SK-N-SH treated with all-trans-retinoic acid at 6 μM for 48 hours (cell line): ENCODE measurements around the gene GAGE12J.

Source experiments
- ATAC-seq: fragments of 200-7000 bp; cut with Tn5 transposase; 3 replicates; pipeline ENCODE4 v1.9.1; 2020; ENCODE audit warnings: mild to moderate bottlenecking, moderate library complexity
- ARNTL ChIP-seq: fragments of 450-650 bp; formaldehyde crosslinking; IDR thresholded peaks from 2 replicates; pipeline ENCODE4 v1.5.0; 2020; ENCODE audit warnings: low read depth, mild to moderate bottlenecking, moderate library complexity, borderline replicate concordance
- BACH2 ChIP-seq: fragments of 250-450 bp; sonication (Bioruptor Pico); IDR thresholded peaks from 2 replicates; pipeline ENCODE4 v1.9.0; 2021; ENCODE audit warnings: mild to moderate bottlenecking, borderline replicate concordance
- ESRRG ChIP-seq: fragments of 250-450 bp; sonication (Bioruptor Pico); IDR thresholded peaks from 2 replicates; pipeline ENCODE4 v1.6.1; 2021; ENCODE audit warnings: mild to moderate bottlenecking
- GLIS3 ChIP-seq: fragments of 250-450 bp; sonication (Bioruptor Pico); IDR thresholded peaks from 2 replicates; pipeline ENCODE4 v1.5.0; 2020; ENCODE audit warnings: mild to moderate bottlenecking, moderate library complexity
- RARB ChIP-seq: fragments of 250-450 bp; sonication (Bioruptor Pico); IDR thresholded peaks from 2 replicates; pipeline ENCODE4 v1.8.0; 2021; ENCODE audit warnings: mild to moderate bottlenecking, moderate library complexity
- SNAI2 ChIP-seq: fragments of 250-450 bp; sonication (Bioruptor Pico); IDR thresholded peaks from 2 replicates; pipeline ENCODE4 v1.5.0; 2020; ENCODE audit warnings: mild to moderate bottlenecking, moderate library complexity
- TOX ChIP-seq: fragments of 250-450 bp; sonication (Bioruptor Pico); IDR thresholded peaks from 2 replicates; pipeline ENCODE4 v1.8.0; 2021; ENCODE audit warnings: mild to moderate bottlenecking, moderate library complexity, borderline replicate concordance
- ZFP3 ChIP-seq: fragments of 250-450 bp; sonication (Bioruptor Pico); IDR thresholded peaks from 2 replicates; pipeline ENCODE4 v1.5.0; 2020; ENCODE audit warnings: mild to moderate bottlenecking, moderate library complexity
- ZFP30 ChIP-seq: fragments of 450-650 bp; formaldehyde crosslinking; IDR thresholded peaks from 2 replicates; pipeline ENCODE4 v1.5.0; 2022; ENCODE audit warnings: mild to moderate bottlenecking, moderate library complexity
- ZNF565 ChIP-seq: fragments of 450-650 bp; formaldehyde crosslinking; conservative IDR thresholded peaks from 2 replicates; pipeline ENCODE4 v1.5.0; 2020; ENCODE audit warnings: low read depth, mild to moderate bottlenecking, moderate library complexity
- ZNF70 ChIP-seq: fragments of 450-650 bp; formaldehyde crosslinking; IDR thresholded peaks from 2 replicates; pipeline ENCODE4 v1.5.0; 2020; ENCODE audit warnings: mild to moderate bottlenecking, moderate library complexity
- ZNF8 ChIP-seq: fragments of 450-650 bp; formaldehyde crosslinking; IDR thresholded peaks from 2 replicates; pipeline ENCODE4 v1.5.0; 2020; ENCODE audit warnings: mild to moderate bottlenecking, moderate library complexity
- TF ChIP-seq, protein P1 (sequence below): fragments of 250-450 bp; sonication (Bioruptor Pico); IDR thresholded peaks from 2 replicates; pipeline ENCODE4 v1.5.1; 2021; ENCODE audit warnings: mild to moderate bottlenecking, moderate library complexity
- TF ChIP-seq, protein P2 (sequence below): fragments of 250-450 bp; sonication (Bioruptor Pico); IDR thresholded peaks from 2 replicates; pipeline ENCODE4 v1.5.0; 2020; ENCODE audit warnings: mild to moderate bottlenecking, moderate library complexity
- TF ChIP-seq, protein P3 (sequence below): fragments of 250-450 bp; sonication (Bioruptor Pico); IDR thresholded peaks from 2 replicates; pipeline ENCODE4 v1.5.1; 2020; ENCODE audit warnings: low read depth, mild to moderate bottlenecking, moderate library complexity
- TF ChIP-seq, protein P4 (sequence below): fragments of 250-450 bp; sonication (Bioruptor Pico); IDR thresholded peaks from 2 replicates; pipeline ENCODE4 v1.8.0; 2021; ENCODE audit warnings: low read depth, mild to moderate bottlenecking, moderate library complexity, borderline replicate concordance
- TF ChIP-seq, protein P5 (sequence below): fragments of 250-450 bp; sonication (Bioruptor Pico); IDR thresholded peaks from 2 replicates; pipeline ENCODE4 v1.8.0; 2020; ENCODE audit warnings: mild to moderate bottlenecking, moderate library complexity, borderline replicate concordance

GAGE12J gene

DNA sequence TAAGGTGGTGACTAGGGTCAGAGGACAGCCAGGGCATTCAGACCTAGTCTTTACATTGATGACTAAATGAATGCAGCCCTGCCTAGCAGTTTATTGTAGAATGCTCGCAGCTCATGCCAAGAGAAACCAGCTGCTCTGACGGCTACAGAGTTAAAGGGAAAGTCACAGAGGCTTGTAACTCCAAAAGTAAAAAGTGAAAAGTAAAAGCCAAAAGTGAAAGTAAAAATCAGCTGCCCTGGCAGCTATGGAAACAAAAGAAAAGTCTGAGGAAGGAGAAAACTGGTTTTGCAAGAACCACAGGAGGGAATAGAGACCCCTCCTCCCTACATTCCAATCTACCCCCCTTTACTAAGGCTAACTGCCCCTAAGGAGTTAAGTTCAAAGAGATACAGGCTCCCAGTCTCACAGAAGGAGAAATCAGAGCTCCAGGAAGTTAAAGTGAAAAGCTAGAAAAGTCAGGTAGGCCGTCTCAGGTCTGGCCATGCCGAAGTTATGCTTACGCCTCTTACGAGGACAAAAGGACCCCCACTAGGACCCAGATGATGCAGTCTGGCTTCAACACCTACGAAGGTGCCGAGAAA lies 12.3 kb upstream of the GAGE12J start:
- peak; percentile 59 for ATAC-seq
- TF ChIP-seq ZFP3 (CRISPR knock-in tag) (no peak), ESRRG (CRISPR knock-in tag) (no peak), TOX (CRISPR knock-in tag) (no peak), ZNF8 (CRISPR knock-in tag) (no peak), BACH2 (CRISPR knock-in tag) (no peak), RARB (CRISPR knock-in tag) (no peak), GLIS3 (CRISPR knock-in tag) (no peak)
- TF ChIP-seq, protein P1, sequence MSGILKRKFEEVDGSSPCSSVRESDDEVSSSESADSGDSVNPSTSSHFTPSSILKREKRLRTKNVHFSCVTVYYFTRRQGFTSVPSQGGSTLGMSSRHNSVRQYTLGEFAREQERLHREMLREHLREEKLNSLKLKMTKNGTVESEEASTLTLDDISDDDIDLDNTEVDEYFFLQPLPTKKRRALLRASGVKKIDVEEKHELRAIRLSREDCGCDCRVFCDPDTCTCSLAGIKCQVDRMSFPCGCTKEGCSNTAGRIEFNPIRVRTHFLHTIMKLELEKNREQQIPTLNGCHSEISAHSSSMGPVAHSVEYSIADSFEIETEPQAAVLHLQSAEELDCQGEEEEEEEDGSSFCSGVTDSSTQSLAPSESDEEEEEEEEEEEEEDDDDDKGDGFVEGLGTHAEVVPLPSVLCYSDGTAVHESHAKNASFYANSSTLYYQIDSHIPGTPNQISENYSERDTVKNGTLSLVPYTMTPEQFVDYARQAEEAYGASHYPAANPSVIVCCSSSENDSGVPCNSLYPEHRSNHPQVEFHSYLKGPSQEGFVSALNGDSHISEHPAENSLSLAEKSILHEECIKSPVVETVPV (CRISPR knock-in tag): no peak
- TF ChIP-seq, protein P2, sequence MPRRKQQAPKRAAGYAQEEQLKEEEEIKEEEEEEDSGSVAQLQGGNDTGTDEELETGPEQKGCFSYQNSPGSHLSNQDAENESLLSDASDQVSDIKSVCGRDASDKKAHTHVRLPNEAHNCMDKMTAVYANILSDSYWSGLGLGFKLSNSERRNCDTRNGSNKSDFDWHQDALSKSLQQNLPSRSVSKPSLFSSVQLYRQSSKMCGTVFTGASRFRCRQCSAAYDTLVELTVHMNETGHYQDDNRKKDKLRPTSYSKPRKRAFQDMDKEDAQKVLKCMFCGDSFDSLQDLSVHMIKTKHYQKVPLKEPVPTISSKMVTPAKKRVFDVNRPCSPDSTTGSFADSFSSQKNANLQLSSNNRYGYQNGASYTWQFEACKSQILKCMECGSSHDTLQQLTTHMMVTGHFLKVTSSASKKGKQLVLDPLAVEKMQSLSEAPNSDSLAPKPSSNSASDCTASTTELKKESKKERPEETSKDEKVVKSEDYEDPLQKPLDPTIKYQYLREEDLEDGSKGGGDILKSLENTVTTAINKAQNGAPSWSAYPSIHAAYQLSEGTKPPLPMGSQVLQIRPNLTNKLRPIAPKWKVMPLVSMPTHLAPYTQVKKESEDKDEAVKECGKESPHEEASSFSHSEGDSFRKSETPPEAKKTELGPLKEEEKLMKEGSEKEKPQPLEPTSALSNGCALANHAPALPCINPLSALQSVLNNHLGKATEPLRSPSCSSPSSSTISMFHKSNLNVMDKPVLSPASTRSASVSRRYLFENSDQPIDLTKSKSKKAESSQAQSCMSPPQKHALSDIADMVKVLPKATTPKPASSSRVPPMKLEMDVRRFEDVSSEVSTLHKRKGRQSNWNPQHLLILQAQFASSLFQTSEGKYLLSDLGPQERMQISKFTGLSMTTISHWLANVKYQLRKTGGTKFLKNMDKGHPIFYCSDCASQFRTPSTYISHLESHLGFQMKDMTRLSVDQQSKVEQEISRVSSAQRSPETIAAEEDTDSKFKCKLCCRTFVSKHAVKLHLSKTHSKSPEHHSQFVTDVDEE (CRISPR knock-in tag): no peak
- TF ChIP-seq, all 23 proteins: peak for 0

DNA sequence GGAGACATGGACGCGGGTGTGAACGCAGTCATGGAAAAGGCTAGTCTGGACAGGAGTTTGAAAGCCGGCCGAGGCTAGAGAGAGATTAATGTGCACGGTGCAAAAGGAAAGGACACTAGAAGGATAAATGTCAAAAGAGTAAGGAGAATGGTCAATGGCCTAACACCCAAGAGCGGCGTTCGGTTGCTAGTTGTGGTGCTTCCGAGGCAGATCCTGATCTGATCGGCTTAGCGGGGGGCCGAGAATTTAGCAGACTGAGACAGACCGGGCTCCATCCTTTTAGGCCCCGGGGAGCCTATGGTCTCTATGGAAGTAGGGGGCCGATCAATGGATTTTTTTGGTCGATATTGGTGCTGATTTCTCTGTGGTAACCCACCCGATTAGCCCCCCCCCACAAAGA lies 11.5 kb upstream of the GAGE12J start:
- TF ChIP-seq TOX (CRISPR knock-in tag) (no peak), ZFP30 (CRISPR knock-in tag) (no peak), ZNF8 (CRISPR knock-in tag) (no peak), ZNF70 (CRISPR knock-in tag) (no peak), ARNTL (CRISPR knock-in tag) (no peak), SNAI2 (CRISPR knock-in tag) (no peak), ZNF565 (CRISPR knock-in tag) (no peak)
- TF ChIP-seq, protein P3, sequence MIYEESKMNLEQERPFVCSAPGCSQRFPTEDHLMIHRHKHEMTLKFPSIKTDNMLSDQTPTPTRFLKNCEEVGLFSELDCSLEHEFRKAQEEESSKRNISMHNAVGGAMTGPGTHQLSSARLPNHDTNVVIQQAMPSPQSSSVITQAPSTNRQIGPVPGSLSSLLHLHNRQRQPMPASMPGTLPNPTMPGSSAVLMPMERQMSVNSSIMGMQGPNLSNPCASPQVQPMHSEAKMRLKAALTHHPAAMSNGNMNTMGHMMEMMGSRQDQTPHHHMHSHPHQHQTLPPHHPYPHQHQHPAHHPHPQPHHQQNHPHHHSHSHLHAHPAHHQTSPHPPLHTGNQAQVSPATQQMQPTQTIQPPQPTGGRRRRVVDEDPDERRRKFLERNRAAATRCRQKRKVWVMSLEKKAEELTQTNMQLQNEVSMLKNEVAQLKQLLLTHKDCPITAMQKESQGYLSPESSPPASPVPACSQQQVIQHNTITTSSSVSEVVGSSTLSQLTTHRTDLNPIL (CRISPR knock-in tag): no peak
- TF ChIP-seq, protein P4, sequence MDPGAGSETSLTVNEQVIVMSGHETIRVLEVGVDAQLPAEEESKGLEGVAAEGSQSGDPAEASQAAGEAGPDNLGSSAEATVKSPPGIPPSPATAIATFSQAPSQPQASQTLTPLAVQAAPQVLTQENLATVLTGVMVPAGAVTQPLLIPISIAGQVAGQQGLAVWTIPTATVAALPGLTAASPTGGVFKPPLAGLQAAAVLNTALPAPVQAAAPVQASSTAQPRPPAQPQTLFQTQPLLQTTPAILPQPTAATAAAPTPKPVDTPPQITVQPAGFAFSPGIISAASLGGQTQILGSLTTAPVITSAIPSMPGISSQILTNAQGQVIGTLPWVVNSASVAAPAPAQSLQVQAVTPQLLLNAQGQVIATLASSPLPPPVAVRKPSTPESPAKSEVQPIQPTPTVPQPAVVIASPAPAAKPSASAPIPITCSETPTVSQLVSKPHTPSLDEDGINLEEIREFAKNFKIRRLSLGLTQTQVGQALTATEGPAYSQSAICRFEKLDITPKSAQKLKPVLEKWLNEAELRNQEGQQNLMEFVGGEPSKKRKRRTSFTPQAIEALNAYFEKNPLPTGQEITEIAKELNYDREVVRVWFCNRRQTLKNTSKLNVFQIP (CRISPR knock-in tag): no peak
- TF ChIP-seq, protein P5, sequence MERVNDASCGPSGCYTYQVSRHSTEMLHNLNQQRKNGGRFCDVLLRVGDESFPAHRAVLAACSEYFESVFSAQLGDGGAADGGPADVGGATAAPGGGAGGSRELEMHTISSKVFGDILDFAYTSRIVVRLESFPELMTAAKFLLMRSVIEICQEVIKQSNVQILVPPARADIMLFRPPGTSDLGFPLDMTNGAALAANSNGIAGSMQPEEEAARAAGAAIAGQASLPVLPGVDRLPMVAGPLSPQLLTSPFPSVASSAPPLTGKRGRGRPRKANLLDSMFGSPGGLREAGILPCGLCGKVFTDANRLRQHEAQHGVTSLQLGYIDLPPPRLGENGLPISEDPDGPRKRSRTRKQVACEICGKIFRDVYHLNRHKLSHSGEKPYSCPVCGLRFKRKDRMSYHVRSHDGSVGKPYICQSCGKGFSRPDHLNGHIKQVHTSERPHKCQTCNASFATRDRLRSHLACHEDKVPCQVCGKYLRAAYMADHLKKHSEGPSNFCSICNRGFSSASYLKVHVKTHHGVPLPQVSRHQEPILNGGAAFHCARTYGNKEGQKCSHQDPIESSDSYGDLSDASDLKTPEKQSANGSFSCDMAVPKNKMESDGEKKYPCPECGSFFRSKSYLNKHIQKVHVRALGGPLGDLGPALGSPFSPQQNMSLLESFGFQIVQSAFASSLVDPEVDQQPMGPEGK (CRISPR knock-in tag): no peak
- TF ChIP-seq, protein P1 (CRISPR knock-in tag): no peak
- TF ChIP-seq, protein P2 (CRISPR knock-in tag): no peak
- ATAC-seq: no peak
